Uterus (tissue), 4 donors: ENCODE results near the gene SORCS3. TPM values are rescaled to one million over a fixed set of nuclear protein-coding genes. Genes with fewer than 3 reads are reported as not detected.

Experiments
- DNase-seq, 2 donors: peaks; one replicate each; pipeline ENCODE4 v3.0.0-alpha.2; 2019 to 2020
- H3K27ac ChIP-seq, 2 donors: fragments of 200-600 bp; sonication (generic); 1 replicate in 1 of 2; 2 replicates in 1 of 2; pipeline ENCODE4 v1.5.1; 2016 to 2018
- H3K27me3 ChIP-seq, 2 donors: fragments of 200-600 bp; sonication (generic); one replicate each; pipeline ENCODE4 v1.5.1; 2018 to 2019; ENCODE audit warnings: control low read depth in 1 of 2
- H3K36me3 ChIP-seq, 2 donors: fragments of 200-600 bp; sonication (generic); one replicate each; pipeline ENCODE4 v1.5.1; 2019; ENCODE audit warnings: control low read depth in 1 of 2
- H3K4me1 ChIP-seq, 2 donors: fragments of 200-600 bp; sonication (generic); one replicate each; pipeline ENCODE4 v1.5.1; 2018 to 2019; ENCODE audit warnings: control low read depth in 1 of 2
- H3K4me3 ChIP-seq, 2 donors: fragments of 200-600 bp; sonication (generic); 1 replicate in 1 of 2; 2 replicates in 1 of 2; pipeline ENCODE4 v1.5.1; 2018 to 2019; ENCODE audit warnings: mild to moderate bottlenecking in 1 of 2
- H3K9me3 ChIP-seq, 2 donors: fragments of 200-600 bp; sonication (generic); one replicate each; pipeline ENCODE4 v1.5.1; 2019; ENCODE audit warnings: control low read depth in 1 of 2
- CTCF ChIP-seq, 4 experiments: fragments of 200-600 bp in 2 of 4; fragments of 450-650 bp in 2 of 4; sonication (generic) in 2 of 4; IDR thresholded peaks; one replicate each; pipeline ENCODE4 v1.5.1; 2016 to 2019; ENCODE audit warnings: antibody characterized with exemption in 4 of 4, mild to moderate bottlenecking in 2 of 4, moderate library complexity in 1 of 4
- POLR2A ChIP-seq, 2 donors: fragments of 450-650 bp; IDR thresholded peaks; one replicate each; pipeline ENCODE4 v1.6.1; 2016; ENCODE audit warnings: antibody characterized with exemption in 2 of 2, mild to moderate bottlenecking in 1 of 2, moderate library complexity in 1 of 2
- intact Hi-C: fragments of 100-400 bp; cut with DNase I; formaldehyde crosslinking; loops from one replicate; pipeline ENCODE4 v1.15.1; 2023; ENCODE audit warnings: low total_unique reads
- total RNA-seq, 4 donors: library from RNA; depleted of rRNA in 3 of 4; stranded (reverse); fragments of >200 nt in 3 of 4; gene quantifications; one replicate each; pipeline versions ENCODE4 v1.1.0 to v1.2.4, GENCODE V29; 2014 to 2023
- donor health status: DM: yes; HTN: yes; CAD: no.

Gene SORCS3
- total RNA-seq, 4 donors from 2014 or later: 0.77 to 2.4 TPM; not detected in 2

DNA sequence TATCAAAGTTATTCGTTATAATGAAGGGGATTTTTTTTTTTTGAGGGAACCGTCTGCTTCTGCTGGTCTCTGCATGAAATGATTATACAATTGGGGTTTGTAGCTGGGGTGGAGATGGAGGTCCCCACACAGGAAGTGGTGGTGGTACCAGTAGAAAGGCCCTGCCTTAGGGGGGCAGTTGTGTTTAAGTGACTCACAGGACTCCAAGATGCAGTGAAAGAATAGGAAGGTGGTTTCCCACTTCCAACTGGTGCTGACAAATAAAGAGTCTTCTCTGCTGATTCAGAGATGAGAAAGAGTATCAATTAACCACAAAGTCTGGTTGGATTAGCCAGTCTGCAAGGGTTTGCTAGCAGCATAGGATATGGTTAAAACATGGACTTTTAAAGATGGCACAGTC is 376.0 kb downstream of the SORCS3 start:
- H3K4me3 ChIP-seq: no peak overlapping the region
- intact Hi-C loops: no loop called here
- H3K36me3 ChIP-seq: no peaks in the 10 kb centered on the region
- no peak for TF ChIP-seq CTCF (IDR thresholded peaks at IDR 0.05)
- no peak for TF ChIP-seq POLR2A (IDR thresholded peaks at IDR 0.05)
- no peak overlapping the region for H3K27ac ChIP-seq
- H3K27me3 ChIP-seq: no peaks in the 10 kb centered on the region
- no peaks in the 10 kb centered on the region for H3K4me1 ChIP-seq
- H3K9me3 ChIP-seq: no peaks in the 10 kb centered on the region
- no peak for DNase-seq

GRCh38 chr10:105017691-105018090 is 376.6 kb downstream of the SORCS3 start:
- no peak for DNase-seq
- H3K9me3 ChIP-seq: no peaks in the 10 kb centered on the region
- no peaks in the 10 kb centered on the region for H3K27me3 ChIP-seq
- intact Hi-C loops: no loop called here
- no peak overlapping the region for H3K4me3 ChIP-seq
- no peaks in the 10 kb centered on the region for H3K36me3 ChIP-seq
- TF ChIP-seq CTCF (IDR thresholded peaks at IDR 0.05): no peak
- TF ChIP-seq POLR2A (IDR thresholded peaks at IDR 0.05): no peak
- H3K4me1 ChIP-seq: no peaks in the 10 kb centered on the region
- H3K27ac ChIP-seq: no peak overlapping the region

GRCh38 chr10:105023211-105024111 is 382.4 kb downstream of the SORCS3 start:
- Histone ChIP-seq H3K9me3 (no peaks in the 10 kb centered on the region), H3K4me3 (no peak overlapping the region), H3K27me3 (no peaks in the 10 kb centered on the region), H3K27ac (no peak overlapping the region), H3K4me1 (no peaks in the 10 kb centered on the region), H3K36me3 (no peaks in the 10 kb centered on the region)
- intact Hi-C loops: no loop called here
- no peak for TF ChIP-seq CTCF (IDR thresholded peaks at IDR 0.05)
- no peak for TF ChIP-seq POLR2A (IDR thresholded peaks at IDR 0.05)
- DNase-seq: no peak

DNA sequence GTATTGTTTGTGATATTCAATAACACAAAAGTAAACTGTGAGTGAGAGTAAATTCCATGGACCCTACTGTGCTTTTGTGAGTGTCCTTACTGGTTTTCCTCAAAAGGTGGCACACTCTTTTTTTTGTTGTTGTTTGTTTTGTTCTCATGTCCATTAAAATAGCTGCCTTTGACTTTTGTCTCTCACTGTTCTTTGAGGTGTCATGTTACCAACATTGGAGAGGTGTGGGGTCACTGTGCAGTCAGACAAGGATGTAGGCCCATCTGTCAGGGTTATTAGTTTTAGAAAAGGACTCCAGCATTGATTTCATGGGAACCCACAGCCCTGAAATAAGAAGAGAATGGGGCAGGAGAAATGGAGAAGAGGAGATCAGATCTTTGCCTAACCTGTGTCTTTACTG is 383.1 kb downstream of the SORCS3 start:
- Histone ChIP-seq H3K4me1 (no peaks in the 10 kb centered on the region), H3K27me3 (no peaks in the 10 kb centered on the region), H3K9me3 (no peaks in the 10 kb centered on the region), H3K27ac (no peak overlapping the region), H3K36me3 (no peaks in the 10 kb centered on the region), H3K4me3 (no peak overlapping the region)
- intact Hi-C loops: no loop called here
- TF ChIP-seq POLR2A (IDR thresholded peaks at IDR 0.05) (no peak), CTCF (IDR thresholded peaks at IDR 0.05) (no peak)
- DNase-seq: no peak

DNA sequence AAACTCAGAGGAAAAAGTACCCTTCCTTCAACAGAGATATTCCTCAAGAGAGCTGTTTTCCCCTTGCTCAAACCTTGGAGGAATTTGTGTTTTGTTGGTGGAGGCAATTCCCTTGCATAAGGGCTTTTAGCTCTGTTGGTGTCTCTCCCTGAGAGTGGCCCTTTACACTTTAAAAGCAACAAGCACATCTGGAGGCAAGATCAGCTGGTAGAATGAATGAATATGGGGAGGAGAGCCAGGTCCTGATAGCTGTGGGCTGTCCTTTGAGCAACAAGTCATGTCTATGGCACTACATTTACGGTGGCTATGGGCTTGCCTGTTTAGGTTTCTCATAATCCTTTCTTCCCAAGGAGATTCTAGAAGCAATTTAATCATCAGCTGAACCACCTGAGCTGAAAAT is 384.0 kb downstream of the SORCS3 start:
- H3K4me3 ChIP-seq: no peak overlapping the region
- no peaks in the 10 kb centered on the region for H3K27me3 ChIP-seq
- no peak for DNase-seq
- no peak for TF ChIP-seq POLR2A (IDR thresholded peaks at IDR 0.05)
- no peak for TF ChIP-seq CTCF (IDR thresholded peaks at IDR 0.05)
- H3K36me3 ChIP-seq: no peaks in the 10 kb centered on the region
- H3K9me3 ChIP-seq: no peaks in the 10 kb centered on the region
- no peak overlapping the region for H3K27ac ChIP-seq
- intact Hi-C loops: no loop called here
- no peaks in the 10 kb centered on the region for H3K4me1 ChIP-seq
